HG03521 (cell line): ENCODE results near the gene KIAA0513.
"Not testable (repeated sequence)": the region's sequence is repeated elsewhere in the genome, so short reads cannot be mapped to it uniquely, and the experiment has no call there.

Experiments used
- ATAC-seq: cut with Tn5 transposase; IDR thresholded peaks from one replicate; pipeline ENCODE4 v1.9.1; 2021; ENCODE audit warnings: mild to moderate bottlenecking, moderate library complexity; ENCODE audit not compliant: unreplicated experiment

The KIAA0513 gene

DNA sequence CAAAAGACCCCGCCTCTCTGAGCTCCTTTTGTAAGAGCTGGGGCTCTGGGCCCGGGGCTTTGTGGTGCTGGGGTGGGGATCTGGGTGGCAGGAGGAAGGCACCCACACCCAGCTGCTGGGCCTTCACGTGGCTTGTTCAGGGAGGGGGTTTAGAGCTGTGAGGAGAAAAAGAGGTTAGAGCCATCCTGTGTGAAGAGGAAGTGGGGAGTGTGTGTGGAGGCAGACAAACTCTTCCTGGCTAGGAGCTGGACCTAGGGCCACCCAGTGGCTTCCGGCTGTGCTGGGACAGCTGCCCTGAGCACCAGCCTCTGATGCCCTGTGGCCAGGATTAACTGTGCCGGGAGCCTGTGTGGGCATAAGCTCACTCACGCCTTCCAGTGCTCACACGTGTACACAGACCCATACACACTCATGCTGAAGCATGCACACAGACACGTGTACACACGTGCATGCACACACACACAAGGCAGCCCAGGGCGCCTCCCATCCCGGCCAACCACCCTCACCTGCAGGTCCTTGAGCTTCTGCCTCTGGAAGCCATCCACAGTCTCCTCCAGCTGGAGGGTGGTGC, 77.3 kb downstream of the KIAA0513 start:
- ATAC-seq: no peak

DNA sequence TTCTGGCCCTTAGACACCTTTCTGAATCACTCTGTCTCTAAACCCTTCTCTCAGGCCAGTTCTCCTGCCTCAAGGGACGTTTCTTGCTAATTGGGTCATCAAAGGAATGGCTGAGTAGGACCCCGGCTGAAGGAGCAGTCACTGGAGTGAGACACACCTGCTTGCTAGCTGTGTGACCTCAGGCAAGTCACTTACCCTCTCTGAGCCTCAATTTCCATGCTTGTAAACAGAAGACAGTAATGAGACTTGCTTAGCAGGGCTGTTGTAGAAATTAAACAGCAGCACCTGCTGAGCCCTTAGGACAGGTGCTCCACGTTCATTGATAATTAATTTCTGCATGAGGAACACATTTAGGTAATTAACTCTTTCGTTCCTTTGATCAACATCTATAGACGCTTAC, 77.9 kb downstream of the KIAA0513 start:
- no peak for ATAC-seq

- no peak for ATAC-seq
Measured at GRCh38 chr16:85107083-85107482, 79.5 kb downstream of the KIAA0513 start.

- ATAC-seq: no peak
Measured at GRCh38 chr16:85107532-85107931, 79.9 kb downstream of the KIAA0513 start.

- ATAC-seq: no peak
Measured at GRCh38 chr16:85110105-85110504, 82.5 kb downstream of the KIAA0513 start.

DNA sequence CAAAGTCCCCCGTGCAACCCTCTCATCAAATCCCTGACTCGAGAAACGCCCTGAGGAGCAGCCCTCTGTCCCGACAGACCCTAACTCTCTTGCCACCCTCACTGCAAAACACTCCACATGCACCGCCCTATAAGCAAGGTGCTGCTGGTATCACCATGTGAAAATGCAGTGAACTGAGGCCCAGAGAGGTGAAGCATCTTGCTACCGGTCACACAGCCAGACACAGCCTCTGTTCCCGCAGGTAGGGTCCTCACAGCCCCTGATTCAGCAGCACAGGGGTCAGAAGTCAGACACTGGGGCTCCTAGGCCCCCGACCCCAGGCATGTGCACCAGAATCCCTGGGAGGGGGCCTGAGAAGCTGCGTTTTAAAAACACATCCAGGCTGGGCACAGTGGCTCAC, 83.6 kb downstream of the KIAA0513 start:
- ATAC-seq: no peak

DNA sequence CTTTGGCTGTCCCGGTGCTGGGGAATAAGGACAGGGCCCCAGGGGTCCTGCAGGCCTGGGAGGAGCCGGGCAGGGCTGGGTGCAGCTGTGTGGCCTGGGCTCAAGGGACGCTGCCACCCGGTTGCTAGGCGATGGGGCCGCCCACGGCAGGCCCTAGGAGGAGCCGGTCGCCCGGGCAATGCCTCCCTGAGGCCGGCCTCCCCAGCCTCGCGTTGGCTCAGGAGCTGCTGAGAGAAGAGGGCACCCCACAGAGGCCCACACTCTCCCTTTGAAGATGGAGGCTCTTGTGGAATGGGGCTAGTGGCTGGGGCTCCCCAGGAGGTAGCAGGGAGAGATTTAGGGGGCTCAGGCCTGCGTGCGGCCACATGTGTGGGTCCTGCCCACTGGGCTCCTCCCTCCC, 84.8 kb downstream of the KIAA0513 start, which contains the start of gene CIBAR2:
Gene CIBAR2, minus strand, starts transcription at position 109 of the 400 bp plus-strand sequence. CDS start 120 bp downstream, outside the sequence.
- ATAC-seq: no peak

DNA sequence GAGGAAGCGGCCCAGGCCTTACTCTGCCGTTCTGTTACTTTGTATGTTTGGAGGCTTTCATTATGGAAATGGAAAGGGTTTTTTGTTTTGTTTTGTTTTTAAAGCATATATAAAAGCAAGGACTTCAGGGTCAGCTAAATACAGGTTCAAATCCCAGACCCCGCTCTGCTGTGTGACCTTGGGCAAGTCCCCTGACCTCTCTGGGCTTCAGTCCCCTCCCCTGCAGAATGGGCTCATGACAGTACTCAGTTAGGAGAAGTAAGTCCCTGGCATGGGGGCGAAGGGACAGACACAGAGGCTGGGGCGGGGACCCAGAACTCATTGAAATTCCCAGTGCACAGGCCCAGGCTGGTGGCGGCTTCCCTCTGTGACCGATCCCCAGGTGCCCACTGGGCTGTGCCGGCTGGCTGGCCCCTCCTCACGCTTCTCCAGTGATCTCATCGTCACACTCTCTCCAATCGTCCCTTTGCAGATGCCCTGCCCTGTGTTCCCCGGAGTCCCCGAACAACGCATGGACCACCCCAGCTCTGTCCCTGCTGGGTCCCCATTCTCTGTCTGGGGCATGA, 85.7 kb downstream of the KIAA0513 start:
- no peak for ATAC-seq

DNA sequence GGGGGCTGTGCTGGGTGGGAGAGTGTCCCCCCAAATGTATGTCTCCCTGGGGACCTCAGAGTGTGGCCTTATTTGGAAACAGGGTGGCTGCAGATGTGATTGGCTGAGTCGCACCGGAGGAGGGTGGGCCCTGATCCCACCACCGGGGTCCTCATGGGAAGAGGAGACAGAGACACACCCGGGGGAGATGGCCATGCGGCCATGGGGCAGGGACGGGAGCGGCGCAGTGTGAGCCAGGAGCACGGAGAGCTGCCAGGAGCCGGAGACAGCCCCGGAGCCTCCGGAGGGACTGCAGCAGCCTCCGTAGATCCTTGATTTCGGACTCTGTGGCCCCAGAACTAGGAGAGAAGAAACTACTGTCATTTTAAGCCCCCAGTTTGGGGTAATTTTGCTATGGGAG, 86.3 kb downstream of the KIAA0513 start:
- no peak for ATAC-seq

GRCh38 chr16:85114909-85115567, 87.4 kb downstream of the KIAA0513 start:
- peak; percentile 57 for ATAC-seq

- ATAC-seq: no peak
Measured at GRCh38 chr16:85117418-85117817, 89.8 kb downstream of the KIAA0513 start.

DNA sequence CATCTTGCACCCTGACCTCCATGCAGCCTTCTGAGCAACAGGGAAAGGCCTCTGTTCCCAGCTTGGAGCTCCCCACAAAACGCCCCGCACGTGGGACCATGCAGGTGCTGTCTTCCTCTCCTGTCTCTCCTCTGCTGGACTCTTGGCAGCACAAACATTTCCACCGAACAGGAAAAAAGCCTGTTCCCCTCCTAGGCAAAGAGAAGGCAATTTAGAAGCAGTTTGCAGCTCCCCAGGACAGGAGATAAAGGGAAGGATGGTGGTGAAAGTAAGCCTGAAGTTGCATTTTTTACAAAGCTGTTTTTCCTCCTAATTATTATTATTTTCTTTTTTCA, 92.4 kb downstream of the KIAA0513 start:
- ATAC-seq: no peak

DNA sequence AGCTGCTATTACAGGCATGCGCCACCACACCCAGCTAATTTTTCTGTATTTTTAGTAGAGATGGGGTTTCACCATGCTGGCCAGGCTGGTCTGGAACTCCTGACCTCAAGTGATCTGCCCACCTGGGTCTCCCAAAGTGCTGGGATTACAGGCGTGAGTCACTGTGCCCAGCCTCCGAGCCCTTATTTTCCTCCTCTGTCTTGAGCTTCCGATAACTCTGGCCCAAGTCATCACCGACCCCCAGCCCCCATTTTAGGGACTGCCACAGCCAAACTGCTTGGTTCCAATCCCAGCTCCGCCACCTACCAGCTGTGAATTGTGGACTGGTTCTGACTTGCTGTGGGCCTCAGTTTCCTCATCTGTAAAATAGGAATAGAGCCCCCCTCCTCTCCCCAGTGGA, 95.8 kb downstream of the KIAA0513 start:
- ATAC-seq: not testable (repeated sequence)

DNA sequence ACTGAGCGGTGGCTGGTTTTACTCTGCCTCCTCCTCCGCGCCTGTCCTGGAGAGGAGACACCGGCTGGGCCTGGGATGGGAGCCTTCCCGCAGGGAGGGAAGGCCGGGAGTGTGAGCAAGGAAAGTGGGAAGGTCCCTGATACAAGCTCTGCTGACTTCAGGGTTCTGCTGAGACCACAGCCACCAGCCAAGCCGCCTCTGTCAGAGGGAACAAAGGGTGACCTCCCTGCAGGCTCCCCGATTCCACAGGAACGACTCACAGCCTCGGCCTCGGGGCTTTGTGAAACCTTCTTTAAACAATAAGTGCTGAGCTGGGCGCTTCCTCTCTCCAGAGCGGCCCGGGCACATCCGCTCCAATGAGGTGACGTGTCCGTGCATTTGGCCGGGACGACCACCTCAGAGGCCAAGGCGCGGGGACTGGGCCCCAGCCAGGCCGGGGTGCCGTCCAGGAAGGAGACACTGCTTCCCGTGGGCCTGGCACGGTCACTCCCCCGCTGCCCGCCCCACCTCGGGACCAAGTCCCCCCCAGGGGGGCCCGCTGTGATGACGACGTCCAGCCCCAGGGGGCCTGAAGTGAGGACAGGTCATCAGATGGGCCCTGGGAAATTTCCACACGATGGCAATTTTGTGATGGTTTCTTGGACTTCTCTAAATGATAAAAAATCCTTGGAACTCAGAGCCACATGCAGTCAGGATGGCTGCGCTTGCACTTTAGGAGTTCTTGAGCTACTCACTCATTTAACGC, 96.5 kb downstream of the KIAA0513 start:
- no peak for ATAC-seq

GRCh38 chr16:85124636-85125346, 97.2 kb downstream of the KIAA0513 start:
- ATAC-seq: no peak

DNA sequence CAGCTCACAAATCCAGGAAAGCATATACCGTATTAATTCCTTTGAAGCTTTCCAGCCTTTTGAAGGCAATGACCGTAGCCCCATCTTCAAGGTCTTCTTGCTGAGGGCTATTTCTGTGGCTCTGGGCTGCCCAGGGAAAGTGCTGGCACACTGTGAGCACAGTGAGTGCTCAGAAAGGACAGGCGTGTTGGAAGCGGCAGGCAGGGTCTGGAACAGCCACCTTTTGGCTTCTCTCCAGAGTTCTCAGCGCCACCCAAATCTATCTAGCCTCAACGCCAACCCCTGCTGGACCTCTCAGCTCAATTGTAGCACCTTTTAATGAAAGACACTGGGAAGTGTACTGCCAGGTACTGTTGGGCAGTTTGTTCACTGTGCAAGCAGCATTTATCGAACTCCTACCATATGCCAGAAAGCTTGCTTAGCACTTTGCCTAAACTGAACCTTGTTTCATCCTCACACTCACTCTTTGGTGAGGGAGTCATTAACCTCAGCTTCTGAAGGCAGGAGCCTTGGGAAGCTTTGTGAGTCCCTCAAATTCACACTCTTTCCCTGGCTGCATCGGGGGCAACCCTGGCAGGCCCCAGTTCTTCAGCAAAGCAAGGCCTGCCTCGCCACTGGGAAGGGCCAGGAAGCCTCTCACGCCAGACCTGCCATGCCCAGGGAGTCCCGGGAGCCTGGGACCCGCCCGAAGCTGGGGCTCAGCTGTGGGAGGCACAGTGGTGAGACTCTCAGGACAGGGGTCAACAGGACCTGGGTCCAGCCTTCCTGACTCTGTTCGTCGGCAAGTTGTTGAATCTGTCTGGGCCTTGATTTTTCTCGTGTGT, 98.2 kb downstream of the KIAA0513 start:
- ATAC-seq: no peak

- ATAC-seq: no peak
Measured at GRCh38 chr16:85126394-85126704, 98.8 kb downstream of the KIAA0513 start.

- no peak for ATAC-seq
Measured at GRCh38 chr16:85126705-85127378, 99.2 kb downstream of the KIAA0513 start.

GRCh38 chr16:85127379-85127723, 99.8 kb downstream of the KIAA0513 start:
- ATAC-seq: no peak
